Breast epithelium (tissue), 4 donors: ENCODE measurements around the gene ANGPTL1. TPM values are rescaled to one million over a fixed set of nuclear protein-coding genes. Genes with fewer than 3 reads are reported as not detected.

Experiments used
- DNase-seq, 2 donors: peaks; one replicate each; pipeline ENCODE4 v3.0.0-alpha.2; 2019; ENCODE audit warnings: low spot score in 2 of 2
- H3K27ac ChIP-seq, 2 donors: fragments of 200-600 bp; sonication (generic) in 1 of 2; one replicate each; pipeline ENCODE4 v1.5.1; 2016 to 2019; ENCODE audit warnings: mild to moderate bottlenecking in 1 of 2
- H3K27me3 ChIP-seq, 2 donors: fragments of 200-600 bp; sonication (generic) in 1 of 2; one replicate each; pipeline versions ENCODE4 v1.5.1 to v1.6.0; 2017 to 2019; ENCODE audit warnings: control low read depth in 1 of 2, mild to moderate bottlenecking in 1 of 2
- H3K36me3 ChIP-seq: fragments of 200-600 bp; one replicate; pipeline ENCODE4 v1.5.1; 2019
- H3K4me1 ChIP-seq, 2 donors: fragments of 200-600 bp; sonication (generic); one replicate each; pipeline ENCODE4 v1.5.1; 2016 to 2019; ENCODE audit warnings: control low read depth in 1 of 2
- H3K4me3 ChIP-seq, 3 donors: fragments of 200-600 bp; sonication (generic); 1 replicate in 2 of 3; 2 replicates in 1 of 3; pipeline ENCODE4 v1.5.1; 2016 to 2019; ENCODE audit warnings: mild to moderate bottlenecking in 3 of 3, moderate library complexity in 2 of 3
- H3K9me3 ChIP-seq, 2 donors: fragments of 200-600 bp; sonication (generic) in 1 of 2; one replicate each; pipeline ENCODE4 v1.5.1; 2016 to 2019; ENCODE audit warnings: control low read depth in 1 of 2
- POLR2A ChIP-seq: fragments of 450-650 bp; IDR thresholded peaks from one replicate; pipeline ENCODE4 v1.6.1; 2016; ENCODE audit warnings: antibody characterized with exemption, mild to moderate bottlenecking, moderate library complexity
- POLR2AphosphoS5 ChIP-seq, 3 donors: sonication (generic); formaldehyde crosslinking; IDR thresholded peaks; one replicate each; pipeline ENCODE4 v1.6.1; 2017; ENCODE audit warnings: antibody characterized with exemption in 3 of 3
- intact Hi-C: fragments of 100-400 bp; cut with DNase I; formaldehyde crosslinking; loops from one replicate; pipeline ENCODE4 v1.15.1; 2023; ENCODE audit warnings: low total_unique reads
- total RNA-seq, 3 donors: library from RNA; depleted of rRNA; stranded (reverse); fragments of >200 nt; gene quantifications; one replicate each; pipeline ENCODE4 v1.1.0, GENCODE V29; 2016
- TF ChIP-seq, protein P1 (sequence below), 3 donors: fragments of 450-650 bp; IDR thresholded peaks; one replicate each; pipeline ENCODE4 v1.5.1; 2016 to 2017; ENCODE audit warnings: antibody characterized with exemption in 3 of 3, mild to moderate bottlenecking in 3 of 3, moderate library complexity in 3 of 3

Gene ANGPTL1
- total RNA-seq, 3 donors from 2014 or later = 25.2 to 137 (median 30.2) TPM

DNA sequence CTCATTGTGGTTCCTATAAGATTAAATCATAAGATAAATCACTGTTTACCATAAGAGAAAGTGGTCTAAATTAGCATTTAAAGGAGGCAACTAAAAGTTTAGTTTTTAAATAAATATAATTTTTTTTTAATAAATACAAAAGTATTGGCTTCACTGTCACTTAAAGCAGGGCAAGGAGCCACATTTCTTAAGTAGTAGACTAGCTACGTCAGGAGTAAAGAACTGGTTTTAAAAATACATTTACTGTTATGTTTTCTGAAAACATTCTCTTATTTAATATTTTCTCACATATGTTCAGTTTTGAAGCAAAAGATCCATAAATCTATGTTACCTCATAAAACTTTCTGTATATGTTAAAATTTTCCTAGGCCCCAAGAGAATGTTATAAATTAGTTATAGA lies 2.2 kb downstream of the ANGPTL1 start:
- H3K9me3 ChIP-seq = no peaks in the 10 kb centered on the region
- no peaks in the 10 kb centered on the region for H3K27me3 ChIP-seq
- intact Hi-C loops = no loop called here
- no peak for DNase-seq
- TF ChIP-seq POLR2AphosphoS5 (IDR thresholded peaks at IDR 0.05) = no peak
- no peaks in the 10 kb centered on the region for H3K36me3 ChIP-seq
- no peak overlapping the region for H3K27ac ChIP-seq
- H3K4me1 ChIP-seq = no peaks in the 10 kb centered on the region
- peak overlapping the region; percentile 15 to 41 (median 35) for H3K4me3 ChIP-seq

GRCh38 chr1:178867670-178868069 lies 3.2 kb downstream of the ANGPTL1 start:
- intact Hi-C loops = no loop called here
- Histone ChIP-seq H3K27ac (peak overlapping the region; percentile 16 to 27), H3K4me1 (no peaks in the 10 kb centered on the region)

GRCh38 chr1:178864326-178864725 lies 6.6 kb downstream of the ANGPTL1 start:
- H3K4me1 ChIP-seq = no peaks in the 10 kb centered on the region
- TF ChIP-seq, protein P1, sequence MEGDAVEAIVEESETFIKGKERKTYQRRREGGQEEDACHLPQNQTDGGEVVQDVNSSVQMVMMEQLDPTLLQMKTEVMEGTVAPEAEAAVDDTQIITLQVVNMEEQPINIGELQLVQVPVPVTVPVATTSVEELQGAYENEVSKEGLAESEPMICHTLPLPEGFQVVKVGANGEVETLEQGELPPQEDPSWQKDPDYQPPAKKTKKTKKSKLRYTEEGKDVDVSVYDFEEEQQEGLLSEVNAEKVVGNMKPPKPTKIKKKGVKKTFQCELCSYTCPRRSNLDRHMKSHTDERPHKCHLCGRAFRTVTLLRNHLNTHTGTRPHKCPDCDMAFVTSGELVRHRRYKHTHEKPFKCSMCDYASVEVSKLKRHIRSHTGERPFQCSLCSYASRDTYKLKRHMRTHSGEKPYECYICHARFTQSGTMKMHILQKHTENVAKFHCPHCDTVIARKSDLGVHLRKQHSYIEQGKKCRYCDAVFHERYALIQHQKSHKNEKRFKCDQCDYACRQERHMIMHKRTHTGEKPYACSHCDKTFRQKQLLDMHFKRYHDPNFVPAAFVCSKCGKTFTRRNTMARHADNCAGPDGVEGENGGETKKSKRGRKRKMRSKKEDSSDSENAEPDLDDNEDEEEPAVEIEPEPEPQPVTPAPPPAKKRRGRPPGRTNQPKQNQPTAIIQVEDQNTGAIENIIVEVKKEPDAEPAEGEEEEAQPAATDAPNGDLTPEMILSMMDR (IDR thresholded peaks at IDR 0.05) = no peak
- no peak for TF ChIP-seq POLR2A
- no peak for TF ChIP-seq POLR2AphosphoS5 (IDR thresholded peaks at IDR 0.05)
- intact Hi-C loops = no loop called here
- no peaks in the 10 kb centered on the region for H3K9me3 ChIP-seq
- no peaks in the 10 kb centered on the region for H3K27me3 ChIP-seq
- H3K27ac ChIP-seq = no peak overlapping the region
- DNase-seq = no peak
- peak overlapping the region in 2 of 3 donors; percentile 1 to 36 for H3K4me3 ChIP-seq
- H3K36me3 ChIP-seq = no peaks in the 10 kb centered on the region

More at GRCh38 chr1:178867670-178868069, 3.2 kb downstream of the ANGPTL1 start:
- no peaks in the 10 kb centered on the region for H3K27me3 ChIP-seq
- H3K9me3 ChIP-seq = no peaks in the 10 kb centered on the region
- peak overlapping the region; percentile 15 to 45 (median 35) for H3K4me3 ChIP-seq
- no peak for DNase-seq
- TF ChIP-seq POLR2AphosphoS5 (IDR thresholded peaks at IDR 0.05) (no peak), POLR2A (no peak)
- TF ChIP-seq, protein P1 (IDR thresholded peaks at IDR 0.05) = no peak
- H3K36me3 ChIP-seq = no peaks in the 10 kb centered on the region

- no peaks in the 10 kb centered on the region for H3K9me3 ChIP-seq
- H3K27me3 ChIP-seq = no peaks in the 10 kb centered on the region
- no peaks in the 10 kb centered on the region for H3K36me3 ChIP-seq
- intact Hi-C loops = no loop called here
- H3K27ac ChIP-seq = no peak overlapping the region
- no peaks in the 10 kb centered on the region for H3K4me1 ChIP-seq
- DNase-seq = no peak
- no peak overlapping the region for H3K4me3 ChIP-seq
- TF ChIP-seq POLR2AphosphoS5 (IDR thresholded peaks at IDR 0.05) (no peak), POLR2A (no peak)
- TF ChIP-seq, protein P1 (IDR thresholded peaks at IDR 0.05) = no peak
Observed at GRCh38 chr1:178862864-178863263, 8.0 kb downstream of the ANGPTL1 start.

DNA sequence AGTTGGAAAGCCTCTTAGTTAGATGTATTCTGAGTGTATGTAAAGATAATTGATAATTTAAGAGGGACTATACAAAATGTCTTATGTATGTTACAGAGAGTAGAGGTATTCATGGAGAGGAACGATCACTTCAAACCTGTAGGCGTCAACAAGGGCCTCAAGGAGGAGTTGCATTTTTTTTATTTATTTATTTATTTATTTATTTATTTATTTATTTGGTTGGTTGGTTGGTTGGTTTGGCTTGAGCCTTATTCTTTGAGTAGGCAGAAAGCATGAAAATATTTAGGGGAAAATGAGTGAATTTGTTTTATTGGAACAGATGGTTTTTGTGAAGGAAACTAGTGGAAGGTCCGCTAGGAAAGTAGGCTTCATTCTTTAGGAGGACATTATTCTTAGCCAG lies 8.5 kb downstream of the ANGPTL1 start:
- Histone ChIP-seq H3K27me3 (no peaks in the 10 kb centered on the region), H3K9me3 (no peaks in the 10 kb centered on the region), H3K27ac (no peak overlapping the region), H3K4me3 (no peak overlapping the region), H3K36me3 (no peaks in the 10 kb centered on the region), H3K4me1 (no peaks in the 10 kb centered on the region)
- DNase-seq = no peak
- TF ChIP-seq POLR2A = no peak
- TF ChIP-seq, protein P1 (IDR thresholded peaks at IDR 0.05) = no peak
- TF ChIP-seq POLR2AphosphoS5 (IDR thresholded peaks at IDR 0.05) = no peak
- intact Hi-C loops = no loop called here

DNA sequence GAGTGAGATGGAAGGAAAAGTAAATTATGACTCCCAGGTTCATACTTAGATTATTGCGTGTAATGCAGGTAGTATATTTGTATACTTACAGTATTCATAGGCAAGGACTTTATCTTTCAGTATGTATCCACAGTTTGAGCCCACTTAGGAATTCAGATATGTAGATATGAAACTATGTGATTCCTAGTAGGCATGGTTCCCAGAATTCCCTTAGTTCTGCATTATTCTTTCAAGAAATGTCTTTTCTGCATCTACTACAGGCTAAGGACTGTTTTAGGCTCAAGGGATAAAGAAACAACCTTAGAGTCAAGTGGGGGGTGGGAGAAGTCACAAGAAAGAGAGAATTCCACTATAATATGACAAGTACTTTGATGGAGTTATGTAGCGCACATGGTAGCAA lies 13.8 kb downstream of the ANGPTL1 start:
- TF ChIP-seq, protein P1 (IDR thresholded peaks at IDR 0.05) = no peak
- TF ChIP-seq POLR2AphosphoS5 (IDR thresholded peaks at IDR 0.05) = no peak
- no peak for TF ChIP-seq POLR2A
- Histone ChIP-seq H3K4me1 (no peaks in the 10 kb centered on the region), H3K36me3 (no peaks in the 10 kb centered on the region), H3K27me3 (no peaks in the 10 kb centered on the region), H3K27ac (no peak overlapping the region), H3K4me3 (no peak overlapping the region), H3K9me3 (no peaks in the 10 kb centered on the region)
- intact Hi-C loops = no loop called here
- no peak for DNase-seq
